K562 (cell line): ENCODE data around the gene ADAMTS2. TPM values are rescaled to one million over a fixed set of nuclear protein-coding genes. Genes with fewer than 3 reads are reported as not detected.

Experiments
- ATAC-seq: fragments of 200-7000 bp; cut with Tn5 transposase; 3 replicates; pipeline ENCODE4 v1.9.1; 2020; ENCODE audit warnings: moderate library complexity
- BruUV-seq: library from RNA; stranded (reverse); fragments of 400-500 nt; replicated peaks from 2 replicates; lab custom pipeline; 2021; lab: Mats Ljungman, UMichigan
- CTCF ChIA-PET: fragments of 300-600 bp; formaldehyde crosslinking; extraction: SDS; loops from one replicate; lab custom pipeline; 2021; ENCODE audit warnings: low intra/inter-chr PET ratio; lab: Yijun Ruan, JAX
- POLR2A ChIA-PET: fragments of 300-600, 350-650 bp; sonication (Branson Sonifier 250); formaldehyde crosslinking; extraction: SDS; loops from one replicate; lab custom pipeline; 2021; ENCODE audit warnings: antibody characterized with exemption, inconsistent platforms; lab: Yijun Ruan, JAX
- DNase-seq, 4 experiments: peaks; one replicate each; pipeline versions ENCODE4 v3.0.0 to v3.0.0-alpha.2; 2011 to 2018; ENCODE audit warnings: low spot score in 3 of 4, mixed read lengths in 3 of 4; ENCODE audit errors: extremely low read depth in 1 of 4
- FAIRE-seq: peaks from 2 replicates; lab custom pipeline; 2011; peaks lifted over from hg19 to GRCh38; lab: Jason Lieb, UNC
- H2AFZ ChIP-seq: 2 replicates; pipeline ENCODE4 v1.6.0; 2011; ENCODE audit warnings: low read depth, low read length, control low read depth, inconsistent platforms
- H3K27ac ChIP-seq: fragments of 200-600 bp; 3 replicates; pipeline ENCODE4 v1.8.0; 2011; ENCODE audit warnings: low read depth, mild to moderate bottlenecking, control low read depth, inconsistent platforms, low read length, moderate library complexity, mixed read lengths; ENCODE audit errors: extremely low read depth
- H3K27me3 ChIP-seq, 2 experiments: fragments of 300-600 bp in 1 of 2; 2 replicates in 1 of 2; 3 replicates in 1 of 2; pipeline versions ENCODE4 v1.6.0 to v1.8.0; 2011; ENCODE audit warnings: inconsistent platforms in 2 of 2, low read length in 2 of 2, mild to moderate bottlenecking in 1 of 2, mixed read lengths in 1 of 2, moderate library complexity in 1 of 2; ENCODE audit not compliant: control insufficient read depth in 2 of 2, insufficient read depth in 2 of 2
- H3K36me3 ChIP-seq: fragments of 300-600 bp; 3 replicates; pipeline ENCODE4 v1.8.0; 2011; ENCODE audit warnings: mild to moderate bottlenecking, low read length, inconsistent platforms; ENCODE audit not compliant: control insufficient read depth, insufficient read depth
- H3K4me1 ChIP-seq, 2 experiments: fragments of 200-600 bp in 1 of 2; replicated peaks in 1 of 2; 2 replicates in 1 of 2; 3 replicates in 1 of 2; pipeline versions ENCODE4 v1.5.1 to v1.8.0; 2011; ENCODE audit warnings: inconsistent platforms in 2 of 2, low read length in 2 of 2, mild to moderate bottlenecking in 1 of 2, mixed read lengths in 1 of 2, moderate library complexity in 1 of 2; ENCODE audit not compliant: control insufficient read depth in 2 of 2, insufficient read depth in 2 of 2
- H3K4me2 ChIP-seq: 2 replicates; pipeline ENCODE4 v1.6.1; 2011; ENCODE audit warnings: low read length, control low read depth, inconsistent platforms, mixed read lengths; ENCODE audit not compliant: insufficient read depth
- H3K4me3 ChIP-seq: fragments of 200-600 bp; sonication (generic), shearing (Covaris generic); 2 replicates; pipeline ENCODE4 v1.5.1; 2016; ENCODE audit warnings: control low read depth, inconsistent platforms
- H3K79me2 ChIP-seq: fragments of 200-600 bp; 3 replicates; pipeline ENCODE4 v1.8.0; 2011; ENCODE audit warnings: low read length, inconsistent platforms; ENCODE audit not compliant: control insufficient read depth, insufficient read depth
- H3K9ac ChIP-seq, 2 experiments: 2 replicates each; pipeline versions ENCODE4 v1.6.0 to v1.6.1; 2011; ENCODE audit warnings: low read depth in 2 of 2, low read length in 2 of 2, control low read depth in 1 of 2, inconsistent platforms in 1 of 2, mild to moderate bottlenecking in 1 of 2, mixed read lengths in 1 of 2; ENCODE audit not compliant: insufficient read depth in 1 of 2
- H3K9me1 ChIP-seq: one replicate; pipeline ENCODE4 v1.6.0; 2011; ENCODE audit warnings: inconsistent platforms, mild to moderate bottlenecking, low read length, moderate library complexity; ENCODE audit not compliant: control insufficient read depth, insufficient read depth
- H3K9me3 ChIP-seq: replicated peaks from 2 replicates; pipeline ENCODE4 v1.5.1; 2011; ENCODE audit warnings: low read depth, low read length, inconsistent platforms; ENCODE audit not compliant: control insufficient read depth, insufficient read depth
- H4K20me1 ChIP-seq: replicated peaks from 2 replicates; pipeline ENCODE4 v1.6.1; 2011; ENCODE audit warnings: low read length, inconsistent platforms, mixed read lengths; ENCODE audit not compliant: control insufficient read depth, insufficient read depth
- ETV1 ChIP-seq: fragments of 450-650 bp; conservative IDR thresholded peaks from 2 replicates; pipeline ENCODE4 v1.6.1; 2016; ENCODE audit warnings: missing genetic modification characterization, control low read depth, low read depth, missing compliant biosample characterization
- HNRNPLL ChIP-seq: fragments of 200-400 bp; formaldehyde crosslinking; IDR thresholded peaks from 2 replicates; pipeline ENCODE4 v1.6.1; 2017; ENCODE audit warnings: low read length, low read depth, mild to moderate bottlenecking; ENCODE audit not compliant: poor library complexity, severe bottlenecking
- MYNN ChIP-seq, 2 experiments: sonication (generic); formaldehyde crosslinking in 1 of 2; IDR thresholded peaks; 2 replicates each; pipeline versions ENCODE4 v1.5.0 to v1.6.1; 2016 to 2020; ENCODE audit warnings: antibody characterized with exemption in 1 of 2, missing genetic modification reagents in 1 of 2
- RAD51 ChIP-seq: fragments of 450-650 bp; IDR thresholded peaks from 2 replicates; pipeline ENCODE4 v1.7.1; 2016; ENCODE audit warnings: low read depth, mild to moderate bottlenecking, borderline replicate concordance
- WGBS: fragments of 100-300 bp; shearing (Covaris generic); methylation state at CpG from one replicate; pipeline ENCODE4 v1.1.6; 2016; ENCODE audit warnings: low coverage, mixed read lengths; ENCODE audit not compliant: insufficient coverage; ENCODE audit errors: missing lambda C conversion rate; 5-methylcytosine and 5-hydroxymethylcytosine counted together
- in situ Hi-C: fragments of 300-500 bp; cut with MboI; formaldehyde crosslinking; loops from 4 replicates; pipeline ENCODE4 v1.15.0; 2018; ENCODE audit warnings: inconsistent platforms, mixed read lengths
- intact Hi-C: fragments of 100-400 bp; cut with micrococcal nuclease; formaldehyde crosslinking; loops from 2 replicates; pipeline ENCODE4 v1.14.2; 2022
- polyA plus RNA-seq, 8 experiments: library from polyadenylated mRNA; depleted of rRNA in 4 of 8; stranded (reverse) in 5 of 8; unstranded in 3 of 8; fragments of >200 nt; fragmentation: Nextera tagmentation in 2 of 8; fragmentation: Illumina TruSeq in 1 of 8; extraction: Ambion mirVana in 2 of 8; extraction: Trizol in 1 of 8; gene quantifications; 2 replicates each; pipeline versions ENCODE4 v1.2.1 to v1.2.3, GENCODE V29; 2011 to 2014; ENCODE audit warnings: inconsistent platforms in 1 of 8, missing spikeins in 1 of 8
- total RNA-seq, 7 experiments: library from RNA; depleted of rRNA in 6 of 7; stranded (reverse); fragments of >200 nt in 6 of 7; fragmentation: Illumina TruSeq in 2 of 7; extraction: Trizol in 2 of 7; gene quantifications; 2 replicates each; pipeline versions ENCODE4 v1.2.1 to v1.2.3, GENCODE V29; 2011 to 2021; ENCODE audit warnings: low replicate concordance in 1 of 7
- TF ChIP-seq, protein P1 (sequence below): IDR thresholded peaks from 2 replicates; pipeline ENCODE4 v1.6.1; 2011; ENCODE audit not compliant: insufficient read length; ENCODE audit errors: extremely low read depth

Gene ADAMTS2
- total and polyA plus RNA-seq, 9 of the 15 experiments (the other 6 are each of a cell fraction or from before 2014, with no cell fraction given) = not detected

DNA sequence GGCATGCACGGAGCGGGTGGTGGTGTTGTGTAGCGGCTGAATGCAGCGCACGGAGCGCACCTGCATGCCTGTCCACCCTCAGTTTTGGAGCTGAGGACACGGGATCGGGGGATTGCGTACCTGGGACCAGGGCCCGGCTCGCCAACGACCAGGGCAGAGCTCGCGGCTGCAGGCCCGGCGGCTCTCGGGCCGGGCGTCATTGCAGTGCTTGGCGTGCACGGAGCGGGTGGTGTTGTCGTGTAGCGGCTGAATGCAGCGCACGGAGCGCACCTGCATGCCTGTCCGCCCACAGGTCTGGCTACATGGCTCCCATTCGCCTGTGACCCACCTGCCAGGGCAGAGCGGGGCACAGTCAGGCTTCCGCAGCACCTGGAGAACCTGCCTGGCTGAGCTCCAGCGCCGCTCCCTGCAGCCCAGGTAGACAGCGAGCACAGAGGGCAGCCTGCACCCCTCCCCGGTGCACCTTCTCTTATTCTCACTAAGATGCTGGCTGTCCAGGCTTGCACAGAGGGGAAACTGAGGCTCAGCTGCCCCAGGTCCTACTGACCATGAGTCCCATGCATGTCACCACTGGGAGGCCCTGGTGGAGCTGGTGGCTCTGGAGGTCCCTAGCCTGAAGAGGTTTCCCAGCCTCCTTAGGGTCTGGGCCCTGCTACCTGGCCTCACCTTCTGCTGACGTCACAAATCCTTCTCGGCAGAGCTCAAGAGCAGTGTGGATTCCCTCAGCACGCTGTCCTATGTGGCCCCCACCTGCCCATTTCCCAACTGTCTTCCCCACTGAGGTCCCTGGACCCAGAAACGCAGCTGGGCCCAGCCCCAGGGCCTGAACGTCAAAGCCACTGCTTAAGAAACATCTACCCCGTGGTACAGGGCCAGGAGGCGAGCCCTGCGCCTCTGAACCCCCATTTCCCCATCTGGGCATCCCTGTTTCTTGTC lies 220.1 kb downstream of the ADAMTS2 start:
- CTCF ChIA-PET = interaction anchor here (0.5 kb wide), 1 partner anchor 77 kb away, joined by 3 read pairs; no protein-coding TSS in a partner anchor
- no peaks in the 10 kb centered on the region for H3K9me1 ChIP-seq
- 1% methylated on average over 33 of the region's 43 CpGs for WGBS

More for the DNA sequence above, 220.1 kb downstream of the ADAMTS2 start:
- Histone ChIP-seq H3K27me3 (peaks cover 0 to 72% of the 10 kb centered on the region in 2 experiments; a peak in 2 of 5 replicates), H3K4me3 (no peak overlapping the region), H2AFZ (no peak overlapping the region), H3K79me2 (no peaks in the 10 kb centered on the region), H3K9me3 (no peaks in the 10 kb centered on the region), H3K4me2 (no peak overlapping the region), H3K4me1 (peaks cover 0 to 7% of the 10 kb centered on the region in 2 experiments; a peak in 1 of 5 replicates), H3K27ac (no peak overlapping the region), H3K9ac (no peak overlapping the region), H3K36me3 (no peaks in the 10 kb centered on the region), H4K20me1 (no peaks in the 10 kb centered on the region)
- ATAC-seq (no peak), DNase-seq (no peak), FAIRE-seq (no peak)
- intact Hi-C loops = no loop called here
- POLR2A ChIA-PET = interaction anchor here (0.6 kb wide), 2 partner anchors 69 to 914 kb away, joined by 3 read pairs; no protein-coding TSS in a partner anchor
- TF ChIP-seq MYNN (IDR thresholded peaks at IDR 0.05) (no peak), MYNN (CRISPR knock-in tag; IDR thresholded peaks at IDR 0.05) (no peak), HNRNPLL (no peak), RAD51 (no peak), ETV1 (no peak)
- TF ChIP-seq, protein P1, sequence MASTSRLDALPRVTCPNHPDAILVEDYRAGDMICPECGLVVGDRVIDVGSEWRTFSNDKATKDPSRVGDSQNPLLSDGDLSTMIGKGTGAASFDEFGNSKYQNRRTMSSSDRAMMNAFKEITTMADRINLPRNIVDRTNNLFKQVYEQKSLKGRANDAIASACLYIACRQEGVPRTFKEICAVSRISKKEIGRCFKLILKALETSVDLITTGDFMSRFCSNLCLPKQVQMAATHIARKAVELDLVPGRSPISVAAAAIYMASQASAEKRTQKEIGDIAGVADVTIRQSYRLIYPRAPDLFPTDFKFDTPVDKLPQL = no peak
- BruUV-seq = no TSS peak
- in situ Hi-C loops = no loop called here
